EH (cell line): ENCODE measurements around the gene INO80C.
A peak's percentile ranks its signal among the peaks of the same experiment; 100 is the strongest.
"Not testable (repeated sequence)": the region's sequence is repeated elsewhere in the genome, so short reads cannot be mapped to it uniquely, and the experiment has no call there.

Experiments used
- DNase-seq: peaks from one replicate; pipeline ENCODE4 v3.0.0-alpha.2; 2015; ENCODE audit warnings: low read depth

INO80C gene

GRCh38 chr18:35460736-35461161 lies 37.0 kb downstream of the INO80C start:
- peak; percentile 40 for DNase-seq

DNA sequence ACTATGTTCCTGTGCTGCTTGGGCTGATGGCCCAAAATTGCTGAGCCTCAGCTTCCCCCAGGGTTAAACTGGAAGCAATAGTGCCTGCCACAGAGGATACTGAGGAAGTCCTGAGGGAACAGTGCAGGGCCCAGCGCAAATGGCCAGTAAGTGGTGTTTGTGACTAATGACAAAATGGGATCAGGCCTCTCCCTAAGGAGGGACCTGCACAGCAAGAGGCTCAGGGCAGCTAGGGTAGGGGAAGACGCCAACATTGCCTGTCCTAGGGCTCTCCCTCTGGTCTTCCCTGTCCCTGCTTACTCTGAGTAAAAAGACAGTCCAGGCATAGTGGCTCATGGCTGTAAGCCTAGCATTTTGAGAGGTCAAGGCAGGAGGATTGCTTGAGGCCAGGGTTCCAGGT lies 37.8 kb downstream of the INO80C start:
- DNase-seq: no peak

- peak; percentile 89 for DNase-seq
These were observed 38.9 kb downstream of the INO80C start for GRCh38 chr18:35458677-35459441.

DNA sequence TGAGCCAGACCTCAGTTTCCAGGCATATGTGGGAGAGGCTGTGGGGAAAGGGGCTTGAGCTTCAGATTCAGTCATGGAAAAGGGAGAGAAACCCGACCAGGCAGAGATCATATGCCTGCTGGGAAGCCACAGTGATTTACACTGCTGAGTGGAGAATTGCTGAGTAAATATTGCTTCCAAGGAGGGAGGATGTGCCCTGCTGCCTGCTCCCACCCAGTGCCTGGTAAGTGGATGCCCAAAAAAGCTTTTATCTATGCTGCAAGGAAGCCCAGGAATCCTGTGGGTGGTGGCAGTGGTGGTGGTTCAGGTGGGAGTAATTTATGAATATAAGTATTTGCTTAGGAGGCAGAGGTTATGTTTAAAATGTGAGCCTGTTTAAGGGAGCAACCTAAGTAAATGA lies 39.5 kb downstream of the INO80C start:
- no peak for DNase-seq

DNA sequence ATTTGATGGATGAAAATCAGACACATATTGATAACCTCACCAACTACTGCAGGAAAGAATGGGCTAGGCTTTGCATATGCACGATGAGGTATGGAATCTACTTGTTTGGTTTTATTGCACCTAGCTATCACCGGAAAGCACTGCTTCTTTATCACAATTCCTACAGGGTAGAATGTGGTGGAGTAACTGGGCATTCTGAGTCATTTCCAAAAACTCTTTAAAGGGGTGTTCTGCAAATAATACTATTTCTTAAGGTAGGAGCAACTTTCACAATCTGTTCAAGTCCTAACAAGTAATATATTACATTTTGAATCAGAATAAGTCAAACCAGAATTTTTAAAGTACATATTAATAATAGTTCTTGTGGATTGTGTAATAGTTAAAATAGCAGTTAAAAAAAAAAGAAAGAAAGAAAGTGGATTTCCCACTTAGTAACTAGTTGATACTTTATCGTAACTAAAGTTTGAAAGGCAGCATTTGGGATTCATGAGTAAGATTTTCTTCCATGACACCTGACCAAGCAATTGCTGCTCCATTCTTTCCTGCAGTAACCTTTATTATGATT lies 40.5 kb downstream of the INO80C start:
- no peak for DNase-seq

GRCh38 chr18:35455926-35456763 lies 41.6 kb downstream of the INO80C start:
- peak; percentile 20 for DNase-seq

DNA sequence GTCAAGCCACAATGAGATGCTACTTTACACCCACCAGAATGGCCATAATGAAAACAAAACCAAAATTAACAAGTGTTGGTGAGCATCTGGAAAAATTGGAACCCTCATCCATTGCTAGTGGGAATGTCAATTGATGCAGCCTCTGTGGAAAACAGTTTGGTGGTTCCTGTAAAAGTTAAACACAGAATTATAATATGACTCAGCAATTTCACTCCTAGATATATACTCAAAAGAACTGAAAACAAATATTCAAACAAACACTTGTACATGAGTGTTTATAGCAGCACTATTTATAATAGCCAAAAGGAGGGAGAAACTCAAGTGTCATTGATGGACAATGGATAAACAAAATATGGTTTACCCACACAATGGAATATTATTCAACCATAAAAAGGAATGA lies 43.0 kb downstream of the INO80C start:
- DNase-seq: no peak

DNA sequence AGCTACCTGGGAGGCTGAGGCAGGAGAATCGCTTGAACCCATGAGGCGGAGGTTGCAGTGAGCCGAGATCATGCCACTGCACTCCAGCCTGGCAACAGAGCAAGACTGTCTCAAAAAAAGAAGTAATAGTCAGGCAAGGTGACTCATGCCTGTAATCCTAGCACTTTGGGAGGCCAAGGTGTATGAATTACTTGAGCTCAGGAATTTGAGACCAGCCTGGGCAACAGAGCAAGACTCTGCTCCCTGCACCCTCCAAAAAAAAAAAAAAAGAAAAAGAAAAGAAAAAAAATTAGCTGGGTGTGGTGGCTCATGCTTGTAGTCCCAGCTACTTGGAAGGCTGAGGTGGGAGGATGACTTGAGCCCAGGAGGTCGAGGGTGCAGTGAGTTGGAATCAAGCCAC lies 44.7 kb downstream of the INO80C start:
- not testable (repeated sequence) for DNase-seq

GRCh38 chr18:35451916-35452315 lies 45.8 kb downstream of the INO80C start:
- DNase-seq: no peak

- DNase-seq: no peak
These were observed 46.7 kb downstream of the INO80C start for GRCh38 chr18:35451032-35451431.

DNA sequence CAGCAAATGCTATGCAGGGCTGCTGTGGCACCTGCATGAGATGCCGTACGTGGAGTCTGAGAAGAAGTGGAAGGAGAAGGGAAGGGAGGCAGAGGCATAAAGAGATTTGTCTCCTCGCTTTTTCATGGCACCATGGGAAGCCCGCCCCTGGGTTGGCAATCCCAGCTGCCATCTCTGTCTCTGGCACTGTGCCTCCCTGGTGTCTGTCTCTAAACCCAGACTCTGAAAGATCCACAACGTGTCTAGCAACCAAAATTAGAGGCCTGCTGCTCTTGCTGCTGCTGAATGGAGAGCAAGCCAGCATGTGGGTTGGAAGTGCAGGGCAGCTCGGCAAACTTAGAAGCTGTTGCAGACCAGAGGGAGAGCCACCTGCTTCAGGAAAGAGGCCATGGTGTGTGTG lies 53.1 kb downstream of the INO80C start:
- no peak for DNase-seq

DNA sequence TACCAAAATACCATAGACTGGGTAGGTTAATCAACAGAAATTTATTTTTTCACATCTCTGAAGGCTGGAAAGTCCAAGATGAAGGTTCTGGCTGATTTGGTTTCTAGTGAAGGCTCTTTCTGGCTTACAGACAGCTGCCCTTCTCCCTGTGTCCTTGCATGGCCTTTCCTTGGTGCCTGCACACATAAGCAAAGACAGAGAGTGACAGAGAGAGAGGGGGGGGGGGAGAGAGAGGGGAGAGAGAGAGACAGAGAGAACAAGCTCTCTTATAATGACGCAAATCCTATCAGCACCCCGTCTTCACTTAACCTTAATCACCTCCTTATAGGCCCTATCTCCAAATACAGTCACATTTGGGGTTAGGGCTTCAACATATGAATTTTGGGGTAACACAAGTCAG lies 53.9 kb downstream of the INO80C start:
- DNase-seq: no peak

DNA sequence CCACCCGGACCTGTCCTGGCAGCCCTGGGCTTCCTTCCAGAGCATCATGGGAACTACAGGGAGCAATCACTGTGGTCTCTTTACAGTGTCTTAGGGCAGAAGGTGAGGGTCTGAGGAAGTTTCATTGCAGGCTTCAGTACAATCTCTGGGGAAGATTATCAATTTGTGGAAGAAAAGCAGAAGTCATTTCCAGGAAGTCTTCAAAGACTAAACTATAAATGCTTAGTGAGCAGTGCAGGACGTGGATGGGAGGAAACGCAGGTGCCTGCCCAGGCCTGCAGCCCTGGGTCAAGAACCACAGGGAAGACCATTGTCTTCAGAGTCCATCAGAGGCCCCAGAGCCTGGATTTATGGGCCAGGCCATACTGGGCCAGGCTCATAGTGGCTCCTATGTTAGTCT lies 54.3 kb downstream of the INO80C start:
- DNase-seq: no peak

DNA sequence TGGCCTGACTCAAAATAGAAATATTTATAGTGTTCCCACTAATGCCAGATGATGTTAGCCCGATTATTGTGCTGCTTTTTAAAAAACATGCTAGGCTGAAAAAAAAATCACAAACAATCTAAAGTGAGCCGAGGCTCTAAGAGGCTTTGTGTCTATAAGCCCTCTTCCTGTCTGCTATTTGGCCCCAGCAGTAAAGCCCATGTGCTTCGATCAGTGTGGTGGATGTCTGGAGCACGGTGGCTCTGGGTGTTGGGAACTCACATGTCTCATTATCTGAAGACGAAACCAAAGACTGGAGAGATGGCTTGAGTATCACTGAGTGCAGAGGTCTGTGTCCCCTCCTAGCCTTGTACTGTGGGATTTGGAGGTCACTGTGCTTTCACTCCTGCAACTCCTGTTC lies 55.1 kb downstream of the INO80C start:
- DNase-seq: no peak

DNA sequence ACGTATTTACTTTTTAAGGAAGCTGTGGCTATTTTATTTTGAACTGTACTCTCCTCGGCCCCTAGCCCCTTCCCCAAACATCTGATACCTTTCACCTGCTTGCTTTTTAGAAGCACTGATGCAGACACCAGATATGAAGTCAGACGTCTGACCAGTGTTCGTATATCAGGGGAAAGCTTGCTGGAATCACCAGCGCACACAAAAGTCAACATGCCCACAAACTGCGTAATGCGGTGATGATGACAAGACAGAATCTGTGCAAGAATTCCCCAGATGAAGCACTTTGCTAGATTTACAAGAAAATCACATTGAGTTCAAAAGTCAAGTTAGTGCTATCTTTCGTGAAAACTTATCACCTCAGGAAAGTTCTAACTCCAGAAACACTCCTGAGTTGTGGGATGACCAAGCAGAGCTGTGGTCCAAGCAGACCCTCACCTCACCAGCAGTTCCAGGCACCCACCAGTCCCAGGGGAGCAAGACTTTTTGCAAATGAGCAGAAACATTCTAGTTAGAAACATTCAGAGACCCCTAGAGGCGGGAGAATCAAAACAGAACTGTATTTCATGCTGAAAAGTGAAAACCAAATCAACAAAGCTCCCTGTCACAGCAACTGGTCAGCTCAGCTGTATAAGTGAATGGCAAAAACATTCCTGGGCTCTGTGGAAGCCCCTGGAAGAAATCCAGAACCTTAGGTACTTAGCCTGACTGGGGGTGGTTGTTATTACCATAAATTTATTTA lies 55.7 kb downstream of the INO80C start:
- DNase-seq: no peak

GRCh38 chr18:35438480-35439234 lies 59.1 kb downstream of the INO80C start:
- peak; percentile 22 for DNase-seq

DNA sequence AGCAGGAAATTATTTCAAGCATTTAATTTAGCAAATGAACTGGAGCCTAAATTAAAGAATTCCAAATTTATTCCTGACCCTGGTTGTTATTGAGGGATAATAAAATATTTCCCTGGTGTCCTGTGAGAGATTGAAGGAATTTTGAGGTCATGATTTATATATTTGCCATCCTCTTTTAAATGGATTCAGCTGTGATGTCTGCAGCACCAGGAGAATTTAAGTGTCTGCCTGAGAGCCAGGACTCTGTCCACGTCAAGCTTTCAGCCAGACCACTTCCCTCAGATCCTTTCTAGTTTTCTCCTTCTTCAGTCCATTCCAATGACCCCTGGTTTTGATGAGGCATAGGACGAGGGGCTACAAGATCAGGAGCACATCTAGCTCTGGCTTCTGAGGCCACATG lies 59.9 kb downstream of the INO80C start:
- DNase-seq: no peak

DNA sequence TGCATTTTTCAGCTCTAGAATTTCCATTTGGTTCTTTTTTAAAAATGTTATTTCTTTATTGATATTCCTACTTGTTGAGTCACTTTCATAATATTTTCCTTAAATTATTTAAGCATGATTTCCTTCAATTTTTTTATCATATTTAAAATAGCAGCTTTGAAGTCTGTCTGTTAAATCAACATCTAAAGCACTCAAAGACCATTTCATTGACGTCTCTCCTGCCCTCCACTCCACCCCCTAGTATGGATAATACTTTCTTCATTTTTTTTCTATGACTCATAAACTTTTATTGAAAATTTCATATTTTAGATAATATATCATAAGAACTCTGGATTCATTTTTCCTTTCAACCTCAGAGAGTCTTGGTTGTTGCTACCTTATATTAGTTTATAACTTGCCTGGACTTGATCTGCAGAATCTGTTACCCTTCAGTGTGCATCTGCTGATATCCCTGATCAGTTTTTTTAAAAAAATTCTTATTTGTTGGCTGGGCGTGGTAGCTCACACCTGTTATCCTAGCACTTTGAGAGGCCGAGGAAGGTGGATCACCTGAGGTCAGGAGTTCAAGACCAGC lies 61.6 kb downstream of the INO80C start:
- peak; percentile 32 for DNase-seq

DNA sequence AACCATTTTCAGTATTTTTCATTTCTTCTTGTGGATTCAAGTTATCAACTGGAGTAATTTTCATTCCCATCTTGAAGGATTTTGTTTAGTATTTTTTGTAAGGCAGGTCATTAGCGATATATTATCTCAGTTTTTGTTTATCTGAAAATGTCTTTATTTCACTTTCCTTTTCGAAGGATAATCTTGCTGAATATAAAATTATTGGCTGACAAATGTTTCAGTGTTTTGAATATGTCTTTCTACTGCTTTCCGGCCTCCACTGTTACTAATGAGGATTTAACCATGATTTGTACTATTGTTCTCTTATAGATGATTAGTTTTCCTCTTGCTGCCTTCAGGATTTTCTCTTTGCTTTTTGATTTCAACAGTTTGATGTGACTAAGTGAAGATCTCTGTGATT lies 62.4 kb downstream of the INO80C start:
- DNase-seq: no peak

GRCh38 chr18:35432565-35433001 lies 65.2 kb downstream of the INO80C start:
- peak; percentile 36 for DNase-seq

- no peak for DNase-seq
These were observed 66.4 kb downstream of the INO80C start for GRCh38 chr18:35431374-35431741.
